NK-92 treated with Interleukin-12 subunit alpha and Interleukin-12 subunit beta, amount 100 ng/mL, for 24 hours (cell line): ENCODE results near the gene METTL27.
"Not testable (repeated sequence)": the region's sequence is repeated elsewhere in the genome, so short reads cannot be mapped to it uniquely, and the experiment has no call there.

Experiments used
- DNase-seq: peaks from one replicate; lab custom pipeline; 2025; lab: John Stamatoyannopoulos, UW

The METTL27 gene

DNA sequence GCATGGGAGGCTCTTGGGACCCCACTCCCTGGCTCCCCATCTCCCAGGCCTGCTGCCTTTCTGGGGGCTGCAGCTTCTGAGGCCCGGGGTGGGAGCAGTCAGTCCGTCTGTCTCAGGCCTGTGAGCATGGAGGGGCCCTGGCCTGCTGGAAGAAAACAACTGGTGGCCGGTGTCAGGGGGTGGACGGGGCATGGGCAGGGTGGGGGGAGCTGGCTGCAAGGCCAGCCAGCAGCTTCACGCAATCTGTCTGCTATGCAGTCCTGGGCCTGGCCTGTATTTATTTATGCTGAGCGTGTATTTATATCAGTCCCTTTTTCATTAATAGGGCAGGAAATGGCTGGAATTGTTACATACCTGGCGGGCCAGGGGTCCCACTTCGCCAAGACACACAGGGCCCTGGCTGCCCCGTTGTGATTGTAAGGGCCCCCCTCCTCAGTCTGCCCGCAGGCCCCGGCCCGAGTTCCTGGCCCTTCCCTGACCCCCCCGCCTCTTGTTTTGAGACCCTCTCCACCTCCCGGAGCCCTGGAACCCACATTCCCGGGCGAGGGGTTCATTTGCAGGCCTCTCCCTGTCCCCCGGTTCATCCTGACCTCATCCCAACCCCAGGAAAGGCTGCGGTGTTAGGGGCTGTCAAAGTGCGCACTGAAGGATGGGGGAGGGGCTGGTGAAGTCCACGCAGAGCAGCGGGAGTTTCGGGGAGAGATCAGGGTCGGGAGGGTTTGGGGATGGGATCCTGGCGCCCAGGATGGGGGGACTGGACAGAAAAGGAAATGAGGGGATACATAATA is 26.9 kb upstream of the METTL27 start:
- no peak for DNase-seq

DNA sequence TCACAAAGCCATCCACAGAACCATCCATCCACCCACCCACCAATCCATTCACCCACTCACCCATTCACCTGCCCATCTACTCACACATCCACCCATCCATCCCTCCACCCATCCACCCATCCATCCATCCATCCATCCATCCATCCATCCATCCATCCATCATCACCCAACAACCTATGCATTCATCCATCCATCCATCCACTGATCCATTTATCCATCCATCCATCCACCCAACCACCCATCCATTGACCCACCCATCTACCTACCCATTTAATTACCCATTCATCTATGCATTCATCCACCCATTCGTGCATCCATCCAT is 24.1 kb upstream of the METTL27 start:
- DNase-seq: no peak

DNA sequence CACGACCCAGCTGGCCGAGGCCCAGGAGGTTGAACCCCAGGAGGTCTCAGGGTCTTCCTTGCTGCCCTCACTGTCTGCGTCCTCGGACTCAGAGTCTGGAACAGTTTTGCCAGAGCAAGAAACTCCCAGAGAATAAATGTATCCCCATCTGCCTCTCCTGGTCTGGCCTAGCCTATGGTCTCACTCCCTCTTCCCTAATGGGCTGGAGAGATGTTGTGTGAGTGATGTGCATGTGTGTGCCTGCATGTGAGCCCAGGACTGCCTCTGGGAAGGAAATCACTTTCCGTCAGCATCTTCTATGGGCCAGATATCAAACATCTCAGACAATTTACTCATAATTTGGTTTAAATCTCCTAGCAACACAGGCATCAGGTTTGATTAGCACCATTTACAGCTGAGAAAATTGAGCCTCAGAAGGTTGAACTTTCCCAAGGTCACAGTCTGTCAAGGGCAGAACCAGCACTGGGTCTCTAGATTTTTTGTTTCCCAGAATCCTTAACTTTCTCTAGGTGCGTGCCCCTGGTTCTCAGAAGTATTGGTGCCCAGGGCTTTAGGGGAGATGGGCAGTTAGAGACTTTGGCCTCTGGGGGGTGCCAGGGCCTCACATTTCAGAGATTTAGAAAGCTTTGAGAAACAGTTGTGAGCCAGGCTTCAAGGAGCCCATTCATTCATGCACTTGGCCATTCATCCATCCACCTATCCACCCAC is 23.6 kb upstream of the METTL27 start:
- DNase-seq: no peak

DNA sequence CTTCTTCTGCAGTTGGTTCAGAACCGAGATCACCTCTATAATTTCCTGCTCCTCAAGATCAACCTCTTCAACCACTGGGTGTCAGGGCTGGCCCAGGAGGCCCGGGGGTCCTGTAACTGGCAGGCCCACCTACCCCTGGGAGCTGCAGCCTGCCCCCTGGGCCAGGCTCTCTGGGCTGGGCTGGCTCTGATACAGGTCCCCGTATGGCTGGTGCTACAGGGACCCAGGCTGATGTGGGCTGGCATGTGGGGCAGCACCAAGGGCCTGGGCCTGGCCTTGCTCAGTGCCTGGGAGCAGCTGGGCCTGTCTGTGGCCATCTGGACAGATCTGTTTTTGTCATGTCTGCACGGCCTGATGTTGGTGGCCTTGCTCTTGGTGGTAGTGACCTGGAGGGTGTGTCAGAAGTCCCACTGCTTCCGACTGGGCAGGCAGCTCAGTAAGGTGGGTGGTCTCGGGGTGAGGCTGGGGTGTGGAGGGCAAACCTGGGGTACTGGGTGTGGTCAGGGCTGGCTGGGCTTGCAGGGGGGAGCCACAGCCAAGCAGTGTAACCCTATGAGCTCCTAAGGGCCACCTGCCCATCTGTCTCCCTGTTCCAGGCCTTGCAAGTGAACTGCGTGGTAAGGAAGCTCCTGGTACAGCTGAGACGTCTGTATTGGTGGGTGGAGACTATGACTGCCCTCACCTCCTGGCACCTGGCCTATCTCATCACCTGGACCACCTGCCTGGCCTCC is 22.8 kb upstream of the METTL27 start:
- no peak for DNase-seq

DNA sequence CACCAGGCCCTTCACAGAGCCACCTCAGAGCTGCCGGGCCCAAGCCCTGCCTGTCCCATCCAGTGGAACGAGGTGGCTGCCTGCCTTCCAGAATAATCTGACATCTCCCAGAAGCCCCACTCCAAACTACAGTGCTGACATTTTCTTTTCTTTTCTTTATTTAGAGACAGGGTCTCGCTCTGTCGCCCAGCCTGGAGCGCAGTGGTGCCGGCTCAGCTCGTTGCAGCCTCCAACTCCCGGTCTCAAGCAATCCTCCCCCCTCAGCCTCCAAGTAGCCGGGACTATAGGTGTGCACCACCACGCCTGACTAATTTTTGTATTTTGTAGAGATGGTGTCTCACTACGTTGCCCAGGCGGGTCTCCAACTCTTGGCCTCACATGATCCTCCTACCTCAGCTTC is 19.0 kb upstream of the METTL27 start:
- DNase-seq: no peak

DNA sequence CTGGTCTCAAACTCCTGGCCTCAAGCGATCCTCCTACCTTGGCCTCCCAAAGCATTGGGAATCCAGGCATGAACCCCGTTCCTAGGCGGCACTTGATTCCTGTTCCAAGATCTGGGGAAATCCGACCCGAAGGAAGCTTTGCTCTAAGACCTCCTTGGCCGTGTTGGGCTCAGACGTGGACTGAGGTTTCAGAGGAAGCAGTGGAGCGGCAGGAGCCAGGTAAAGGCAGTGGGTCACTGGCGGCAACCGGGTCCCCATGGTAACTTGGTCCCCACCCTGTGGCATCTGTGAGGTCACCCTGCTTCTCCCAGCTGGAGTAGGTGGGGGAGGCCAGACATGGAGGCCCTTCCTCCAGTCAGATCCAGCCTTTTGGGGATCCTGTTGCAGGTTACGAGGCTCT is 18.5 kb upstream of the METTL27 start, which contains the start of gene TMEM270:
TSS of gene TMEM270 (plus strand) at position 301 of the 400 bp plus-strand sequence. CDS start at position 337, 36 bp downstream.
- DNase-seq: no peak

DNA sequence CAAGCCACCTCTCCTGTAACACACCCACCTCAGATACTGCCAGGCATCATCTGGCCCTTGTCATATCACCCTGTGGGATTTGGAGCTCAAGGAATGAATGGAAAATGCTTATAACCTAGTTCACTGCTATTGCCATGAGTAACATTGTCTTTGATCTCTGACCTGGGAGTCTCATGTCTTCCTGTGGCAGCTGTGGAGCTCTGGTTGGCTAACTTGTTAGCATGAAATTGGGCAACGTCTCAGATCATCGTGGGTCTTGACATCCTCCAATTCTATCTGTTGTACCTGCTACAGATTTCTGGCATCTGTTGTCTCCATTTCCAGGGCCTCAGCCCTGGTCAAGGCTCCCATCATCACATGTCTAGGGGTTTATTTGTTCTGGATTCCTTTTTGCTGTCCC is 16.5 kb upstream of the METTL27 start:
- DNase-seq: no peak

DNA sequence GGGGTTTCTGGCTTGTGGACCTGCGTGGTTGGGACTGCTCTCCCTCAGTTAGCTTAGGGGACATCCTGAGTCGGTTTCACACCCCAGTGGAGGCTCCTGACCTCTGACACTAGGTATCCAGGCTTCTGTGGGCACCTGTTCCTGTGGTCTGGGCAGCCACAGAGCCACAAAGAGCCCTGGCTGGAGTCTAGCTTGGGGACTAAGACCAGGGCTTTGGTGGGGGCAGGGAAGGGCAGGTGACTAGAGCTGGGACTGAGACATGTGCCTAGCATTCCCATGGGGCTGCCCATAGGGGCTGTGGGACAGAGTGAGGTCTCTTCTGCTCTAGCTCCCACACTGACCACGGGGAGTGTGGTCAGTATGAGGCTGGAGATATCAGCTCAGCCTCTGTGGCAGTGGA is 14.6 kb upstream of the METTL27 start:
- no peak for DNase-seq

DNA sequence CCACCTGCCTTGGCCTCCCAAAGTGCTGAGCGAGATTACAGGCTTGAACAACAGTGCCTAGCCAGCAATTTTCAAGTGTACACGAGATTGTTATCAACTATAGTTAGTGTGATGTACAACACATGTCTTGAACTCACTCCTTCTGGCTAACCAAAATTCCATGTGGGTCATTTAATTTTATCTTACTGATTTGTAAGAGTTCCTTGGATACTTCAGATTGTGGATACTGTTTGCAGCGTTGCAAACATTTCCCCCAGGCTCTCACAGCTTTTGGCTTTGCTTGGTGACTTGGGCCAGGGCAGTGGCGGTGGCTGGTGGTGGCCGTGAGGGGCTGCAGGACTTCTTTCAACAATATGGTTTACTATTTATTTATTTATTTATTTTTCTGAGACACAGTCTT is 10.2 kb upstream of the METTL27 start:
- no peak for DNase-seq

DNA sequence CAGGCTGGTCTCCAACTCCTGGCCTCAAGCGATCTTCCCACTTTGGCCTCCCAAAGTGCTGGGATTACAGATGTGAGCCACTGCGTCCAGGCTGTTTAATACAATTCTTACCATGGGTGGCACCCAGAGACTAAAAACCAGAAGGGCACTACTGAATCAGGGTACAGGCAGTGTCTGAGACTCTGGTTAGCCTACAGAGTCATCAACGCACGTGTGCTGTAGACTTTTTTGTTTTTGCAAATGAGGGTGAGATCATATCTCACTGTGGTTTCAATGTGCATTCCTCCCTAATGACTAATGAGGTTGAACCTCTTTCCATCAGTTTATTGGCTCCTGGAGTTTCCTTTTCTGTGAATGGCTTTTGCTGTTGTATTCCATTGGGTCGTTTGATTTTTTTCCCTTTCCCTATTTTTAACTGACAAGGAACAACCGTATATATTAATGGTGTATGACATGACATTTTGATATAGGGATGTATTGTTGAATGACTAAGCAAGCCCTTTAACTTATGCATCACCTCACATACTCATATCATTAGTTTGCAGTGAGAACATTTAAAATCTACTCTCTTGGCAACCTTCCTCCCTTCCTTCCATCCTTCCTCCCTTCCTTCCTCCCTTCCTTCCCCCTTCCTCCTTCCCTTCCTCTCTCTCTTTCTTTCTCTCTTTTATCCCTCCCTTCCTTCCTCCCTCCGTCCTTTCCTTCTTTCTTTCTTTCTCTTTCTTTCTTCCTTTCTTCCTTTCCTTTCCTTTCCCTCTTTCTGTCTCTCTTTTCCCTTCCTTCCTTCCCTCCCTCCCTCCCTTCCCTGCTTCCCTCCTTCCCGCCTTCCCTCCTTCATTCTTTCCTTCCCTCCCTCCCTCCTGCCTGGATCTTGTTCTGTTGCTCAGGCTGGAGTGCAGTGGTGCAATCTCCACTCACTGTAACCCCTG is 9.4 kb upstream of the METTL27 start:
- no peak for DNase-seq

DNA sequence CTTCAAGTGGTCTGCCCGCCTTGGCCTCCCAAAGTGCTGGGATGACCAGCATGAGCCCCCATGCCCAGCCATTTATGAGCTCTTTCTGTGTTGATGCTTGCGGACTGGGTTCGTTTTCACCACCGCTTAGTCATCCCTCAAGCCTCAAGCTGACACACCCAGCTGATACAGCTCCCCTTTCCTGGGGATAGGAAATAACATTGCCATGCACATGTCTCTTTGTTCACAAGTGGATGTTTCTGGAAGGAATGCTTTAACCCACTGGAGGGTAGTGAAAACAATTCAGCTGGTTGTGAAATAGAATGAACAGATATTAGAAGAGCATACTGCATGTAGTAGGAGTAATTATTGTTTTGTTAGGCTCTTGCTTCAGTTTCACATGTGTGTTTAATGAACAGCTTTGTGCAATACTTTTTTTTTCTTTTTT is 8.5 kb upstream of the METTL27 start:
- DNase-seq: no peak

DNA sequence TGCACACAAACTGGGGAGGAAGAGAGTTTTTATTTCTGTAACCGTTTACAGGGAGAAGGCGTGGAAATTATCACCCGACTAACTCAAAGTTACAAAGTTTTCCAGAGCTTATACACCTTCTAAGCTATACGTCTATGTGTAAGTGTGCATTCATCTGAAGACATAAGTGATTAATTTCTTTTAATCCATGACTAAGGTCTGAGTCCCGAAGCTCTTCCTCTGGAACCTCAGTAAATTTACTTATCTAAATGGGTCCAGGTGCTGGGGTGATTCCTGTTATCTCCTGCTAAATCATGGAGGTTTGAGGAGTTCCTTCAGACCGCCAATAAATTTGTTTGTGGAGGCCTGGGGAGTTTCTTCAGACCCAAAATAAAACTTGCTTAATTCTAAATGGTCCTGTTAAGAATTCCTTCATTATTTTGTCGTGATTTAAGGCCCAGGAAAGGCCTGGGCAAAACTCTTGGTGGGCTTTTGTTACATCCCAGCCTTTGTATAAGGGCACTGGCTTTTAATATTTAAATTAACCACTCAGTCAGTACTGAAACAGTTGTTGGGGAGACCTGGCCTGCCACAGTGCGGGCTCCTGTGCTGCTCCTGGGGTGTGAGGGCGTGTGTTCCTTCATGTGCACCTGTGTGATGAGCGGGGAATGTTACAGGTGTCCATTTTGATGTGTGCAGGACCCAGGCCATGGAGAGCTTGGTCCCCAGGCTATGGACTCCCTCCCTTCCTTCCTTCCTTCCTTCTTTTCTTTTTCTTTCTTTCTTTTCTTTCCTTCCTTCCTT is 5.8 kb upstream of the METTL27 start:
- no peak for DNase-seq

DNA sequence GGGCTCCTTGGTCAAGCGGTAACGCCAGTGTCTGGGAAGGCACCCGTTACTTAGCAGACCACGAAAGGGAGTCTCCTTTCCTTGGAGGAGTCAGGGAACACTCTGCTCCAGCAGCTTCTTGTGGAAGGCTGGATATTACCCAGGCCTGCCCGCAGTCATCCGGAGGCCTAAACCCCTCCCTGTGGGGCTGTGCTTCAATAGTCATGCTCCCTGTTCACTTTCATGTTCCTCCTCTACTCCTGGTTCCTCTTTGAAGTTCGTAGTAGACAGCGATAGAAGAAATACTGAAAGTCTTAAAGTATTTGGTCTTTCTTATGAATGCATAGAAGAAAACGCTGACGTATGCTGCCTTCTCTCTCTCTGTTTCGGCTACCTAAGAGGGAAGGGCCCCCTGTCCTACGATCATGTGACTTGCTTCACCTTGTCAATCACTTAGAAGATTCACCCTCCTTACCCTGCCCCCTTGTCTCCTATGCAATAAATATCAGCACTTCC is 3.4 kb upstream of the METTL27 start:
- not testable (repeated sequence) for DNase-seq

DNA sequence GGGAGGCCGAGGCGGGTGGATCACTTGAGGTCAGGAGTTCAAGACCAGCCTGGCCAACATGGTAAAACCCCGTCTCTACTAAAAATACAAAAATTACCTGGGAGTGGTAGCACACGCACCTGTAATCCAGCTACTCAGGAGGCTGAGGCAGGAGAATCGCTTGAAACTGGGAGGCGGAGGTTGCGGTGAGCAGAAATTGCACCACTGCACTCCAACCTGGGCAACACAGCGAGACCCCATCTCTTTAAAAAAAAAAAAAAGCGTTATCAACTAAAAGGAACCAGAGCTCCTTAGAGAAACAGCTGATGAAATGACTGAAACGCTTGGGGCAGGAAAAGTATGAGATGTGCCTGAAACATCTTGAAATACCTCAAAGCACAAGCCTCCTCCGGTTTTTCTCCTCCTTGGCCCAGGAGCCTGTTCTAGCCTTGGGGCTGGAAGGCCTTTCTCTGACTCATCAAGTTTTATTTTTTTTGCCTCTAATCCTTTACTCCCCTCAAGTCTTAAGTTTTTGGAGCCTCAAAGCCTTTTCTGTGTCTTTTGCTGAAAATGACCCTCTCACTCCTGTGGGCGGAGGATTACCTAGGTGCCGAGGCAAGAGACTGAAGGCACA is 2.6 kb upstream of the METTL27 start:
- DNase-seq: no peak

DNA sequence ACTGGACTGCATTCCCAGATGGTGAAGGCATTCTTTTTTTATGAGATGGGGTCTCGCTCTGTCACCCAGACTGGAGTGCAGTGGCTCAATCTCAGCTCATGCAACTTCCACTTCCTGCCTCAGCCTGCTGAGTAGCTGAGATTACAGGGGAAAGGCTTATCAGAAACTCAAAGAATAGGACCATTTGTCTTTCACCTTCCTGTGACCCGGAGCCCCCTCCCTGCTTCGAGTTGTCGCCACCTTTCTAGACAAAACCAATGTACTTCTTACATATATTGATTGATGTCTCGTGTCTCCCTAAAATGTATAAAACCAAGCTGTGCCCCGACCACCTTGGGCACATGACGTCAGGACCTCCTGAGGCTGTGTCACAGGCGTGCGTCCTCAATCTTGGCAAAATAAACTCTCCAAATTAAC is 1.8 kb upstream of the METTL27 start:
- DNase-seq: no peak

DNA sequence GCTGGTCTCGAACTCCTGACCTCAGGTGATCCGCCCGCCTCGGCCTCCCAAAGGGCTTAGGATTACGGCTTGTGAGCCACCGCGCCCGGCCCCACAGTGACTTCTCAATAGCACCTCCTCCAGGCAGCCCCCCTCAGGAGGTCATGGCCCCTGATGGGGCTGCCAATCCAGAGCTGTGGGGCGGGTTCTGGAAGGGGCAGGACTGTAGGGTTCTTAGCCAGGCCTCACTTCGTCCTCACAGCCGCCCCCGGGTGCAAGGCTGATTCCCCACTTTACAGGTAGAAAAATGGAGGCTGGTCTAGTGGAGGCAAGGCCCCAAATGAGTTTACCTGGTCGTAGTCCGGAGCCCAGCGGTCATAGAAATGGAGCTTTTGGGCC is 638 bp downstream of the METTL27 start:
- no peak for DNase-seq

DNA sequence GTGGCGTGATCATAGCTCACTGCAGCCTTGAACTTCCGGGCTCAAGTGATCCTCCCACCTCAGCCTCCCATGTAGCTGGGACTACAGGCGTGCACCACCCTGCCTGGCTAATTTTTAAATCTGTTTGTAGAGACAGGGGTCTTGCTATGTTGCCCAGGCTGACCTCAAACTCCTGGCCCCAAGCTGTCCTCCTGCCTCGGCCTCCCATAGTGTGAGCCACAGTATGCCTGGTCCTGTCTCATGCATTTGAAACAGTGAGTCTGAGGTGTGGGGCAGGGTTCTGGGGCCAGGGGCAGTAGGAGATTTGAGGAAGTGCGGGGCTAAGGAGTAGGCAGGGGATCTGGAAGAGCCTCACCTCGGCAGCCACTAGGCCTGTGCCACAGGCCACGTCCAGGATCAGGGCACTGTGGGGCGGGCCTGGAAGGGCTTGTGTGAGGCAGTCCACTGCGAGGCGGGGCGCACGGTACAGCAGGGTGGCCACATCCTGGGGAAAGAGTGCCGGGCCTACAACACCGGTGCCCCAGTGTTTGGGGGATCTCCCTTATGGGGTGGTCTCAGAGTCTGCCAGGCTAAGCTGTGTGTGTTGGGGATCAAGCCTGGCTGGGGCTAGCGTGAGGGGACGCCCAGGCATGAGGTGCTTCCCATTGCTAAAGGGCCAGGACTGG is 1.5 kb downstream of the METTL27 start:
- DNase-seq: no peak

DNA sequence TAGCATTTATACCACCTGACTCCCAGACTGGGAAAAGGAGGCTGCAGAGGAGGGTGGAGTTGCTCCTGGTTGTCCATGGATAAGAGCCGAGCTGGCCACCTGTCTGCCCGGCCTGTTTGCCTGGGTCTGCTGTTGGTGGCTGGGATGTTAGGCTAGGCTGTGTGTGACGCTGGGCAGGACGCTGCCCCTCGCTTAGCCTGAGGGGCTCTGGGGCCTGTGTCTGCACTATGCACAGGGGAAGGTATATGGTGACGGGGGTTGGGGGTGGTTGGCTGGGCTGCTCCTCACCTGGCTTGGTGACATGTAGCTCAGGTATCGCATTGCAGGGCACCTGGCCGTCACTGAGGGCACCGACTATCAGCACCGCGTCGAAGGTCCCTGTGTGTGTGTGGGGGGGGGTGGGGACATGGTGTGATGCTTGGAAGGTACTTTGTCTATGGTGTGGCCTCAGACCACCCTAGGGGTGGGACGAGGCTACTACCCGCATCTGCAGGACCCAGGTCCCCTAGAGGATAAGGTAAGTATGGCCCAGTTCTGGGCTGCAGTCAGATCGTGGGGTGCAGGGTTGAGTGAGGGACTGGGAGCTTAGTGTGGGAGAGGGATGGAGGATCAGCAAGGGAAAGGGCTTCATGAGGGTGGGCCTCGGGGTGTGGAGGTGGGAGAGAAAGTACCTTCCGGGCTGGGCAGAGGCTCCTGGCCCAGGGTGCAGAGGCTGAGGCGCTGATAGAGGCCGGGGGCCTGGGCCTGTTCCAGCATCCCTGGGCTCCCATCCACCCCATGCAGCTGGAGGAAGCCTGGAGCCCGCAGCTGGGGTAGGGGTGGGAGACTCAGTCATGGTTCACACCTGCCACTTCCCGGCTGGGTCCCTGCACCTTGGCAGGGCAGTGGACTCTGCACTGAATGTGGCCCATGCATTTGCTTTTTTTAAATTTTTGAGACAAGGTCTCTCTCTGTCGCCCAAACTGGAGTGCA is 2.3 kb downstream of the METTL27 start:
- no peak for DNase-seq

DNA sequence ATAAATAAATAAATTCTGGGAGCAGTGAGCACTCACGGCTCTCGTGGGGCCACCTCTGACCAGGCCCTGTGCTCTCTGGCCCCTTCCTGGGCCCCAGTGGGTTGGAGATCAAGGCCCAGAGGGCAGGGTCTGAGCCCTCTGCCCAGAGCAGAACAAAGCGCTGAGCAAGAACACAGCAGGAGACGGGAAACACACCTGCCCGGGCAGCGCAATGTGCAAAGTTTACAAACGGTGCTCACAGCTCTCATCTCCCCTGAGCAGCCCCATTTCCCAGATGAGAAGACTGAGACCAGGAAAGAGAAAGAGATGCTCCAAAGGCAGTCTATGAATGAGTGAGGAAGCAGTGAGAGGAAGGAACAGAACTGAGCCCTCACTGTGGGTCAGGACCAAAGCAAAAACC is 3.0 kb downstream of the METTL27 start:
- no peak for DNase-seq
